Fibroblast of pulmonary artery (primary cell): ENCODE data around the gene ASTN2.

Experiments
- DNase-seq: peaks from one replicate; pipeline ENCODE4 v3.0.0-alpha.2; 2010; ENCODE audit warnings: low read depth
- H3K4me3 ChIP-seq: replicated peaks from 2 replicates; pipeline ENCODE4 v1.5.1; 2011; ENCODE audit warnings: low read depth, mild to moderate bottlenecking, control low read depth, low read length, moderate library complexity
- CTCF ChIP-seq: IDR thresholded peaks from 2 replicates; pipeline ENCODE4 v1.5.1; 2011; ENCODE audit warnings: mild to moderate bottlenecking, control low read depth, low read length, inconsistent platforms; ENCODE audit errors: missing control alignments

The ASTN2 gene

GRCh38 chr9:116558818-116559540, 855.9 kb downstream of the ASTN2 start:
- DNase-seq: no peak

GRCh38 chr9:116558035-116558434, 856.8 kb downstream of the ASTN2 start:
- DNase-seq: no peak
- no peak overlapping the region for H3K4me3 ChIP-seq
- TF ChIP-seq CTCF: no peak

More at GRCh38 chr9:116558818-116559540, 855.9 kb downstream of the ASTN2 start:
- no peak overlapping the region for H3K4me3 ChIP-seq
- TF ChIP-seq CTCF: no peak

GRCh38 chr9:116555556-116556155, 859.2 kb downstream of the ASTN2 start:
- no peak for DNase-seq
- no peak for TF ChIP-seq CTCF
- H3K4me3 ChIP-seq: no peak overlapping the region

GRCh38 chr9:116555119-116555518, 859.7 kb downstream of the ASTN2 start:
- TF ChIP-seq CTCF: no peak
- H3K4me3 ChIP-seq: no peak overlapping the region
- DNase-seq: no peak

GRCh38 chr9:116550696-116551436, 864.0 kb downstream of the ASTN2 start:
- H3K4me3 ChIP-seq: no peak overlapping the region
- DNase-seq: peak; percentile 91
- no peak for TF ChIP-seq CTCF

- no peak for TF ChIP-seq CTCF
- peak; percentile 26 for DNase-seq
- no peak overlapping the region for H3K4me3 ChIP-seq
Measured at GRCh38 chr9:116549786-116550660, 864.8 kb downstream of the ASTN2 start.
